Stomach smooth muscle (tissue), 2 donors: ENCODE results near the gene COA1.
"Not testable (repeated sequence)": the region's sequence is repeated elsewhere in the genome, so short reads cannot be mapped to it uniquely, and the experiment has no call there.

ENCODE experiments used
- H3K27ac ChIP-seq: one replicate; pipeline ENCODE4 v1.7.0; 2013; ENCODE audit warnings: mild to moderate bottlenecking, low read length, inconsistent platforms
- H3K27me3 ChIP-seq, 2 donors: one replicate each; pipeline ENCODE4 v1.7.0; 2013; ENCODE audit warnings: low read length in 2 of 2; ENCODE audit not compliant: insufficient read depth in 2 of 2, control insufficient read depth in 1 of 2
- H3K36me3 ChIP-seq, 2 donors: one replicate each; pipeline ENCODE4 v1.7.0; 2013; ENCODE audit warnings: low read length in 2 of 2; ENCODE audit not compliant: control insufficient read depth in 2 of 2, insufficient read depth in 2 of 2
- H3K4me1 ChIP-seq: one replicate; pipeline ENCODE4 v1.7.0; 2013; ENCODE audit warnings: low read length; ENCODE audit not compliant: control insufficient read depth, insufficient read depth
- H3K4me3 ChIP-seq, 2 donors: one replicate each; pipeline ENCODE4 v1.7.0; 2013; ENCODE audit warnings: low read length in 2 of 2
- H3K9ac ChIP-seq, 2 donors: one replicate each; pipeline ENCODE4 v1.7.0; 2013; ENCODE audit warnings: low read length in 2 of 2, mild to moderate bottlenecking in 1 of 2
- H3K9me3 ChIP-seq, 2 donors: one replicate each; pipeline ENCODE4 v1.7.0; 2013; ENCODE audit warnings: low read length in 2 of 2; ENCODE audit not compliant: control insufficient read depth in 2 of 2
- donor health status: healthy.
- donor health status: Pancreatic carcinoma.

Gene COA1

GRCh38 chr7:43747328-43748105 lies 18.2 kb upstream of the COA1 start:
- H3K9ac ChIP-seq = no peak overlapping the region
- H3K27ac ChIP-seq = no peak overlapping the region
- no peaks in the 10 kb centered on the region for H3K4me1 ChIP-seq
- H3K9me3 ChIP-seq = no peaks in the 10 kb centered on the region
- no peaks in the 10 kb centered on the region for H3K36me3 ChIP-seq
- no peak overlapping the region for H3K4me3 ChIP-seq
- H3K27me3 ChIP-seq = no peaks in the 10 kb centered on the region

DNA sequence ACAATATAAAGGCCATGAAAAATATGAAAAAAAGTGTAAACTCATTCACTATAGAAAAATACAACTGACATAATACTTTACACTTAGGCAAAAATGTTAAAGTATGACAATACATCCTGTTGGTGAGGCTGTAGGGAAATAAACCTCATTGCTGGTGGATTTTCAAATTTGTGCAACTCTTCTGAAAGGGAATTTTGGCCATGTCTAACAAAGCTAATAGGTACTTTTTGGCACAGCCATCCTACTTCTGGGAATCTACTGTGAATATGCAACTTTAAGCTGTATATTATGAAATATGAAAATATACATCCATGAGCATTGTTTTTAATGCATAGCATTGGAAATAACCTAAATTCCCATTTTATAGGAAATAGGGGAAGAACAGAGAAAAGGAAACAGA lies 13.4 kb upstream of the COA1 start:
- no peak overlapping the region for H3K9ac ChIP-seq
- no peaks in the 10 kb centered on the region for H3K36me3 ChIP-seq
- no peaks in the 10 kb centered on the region for H3K4me1 ChIP-seq
- no peak overlapping the region for H3K27ac ChIP-seq
- no peaks in the 10 kb centered on the region for H3K9me3 ChIP-seq
- H3K4me3 ChIP-seq = no peak overlapping the region
- no peaks in the 10 kb centered on the region for H3K27me3 ChIP-seq

GRCh38 chr7:43737467-43738127 lies 8.3 kb upstream of the COA1 start:
- Histone ChIP-seq H3K4me1 (no peaks in the 10 kb centered on the region), H3K27me3 (no peaks in the 10 kb centered on the region), H3K4me3 (no peak overlapping the region), H3K9me3 (no peaks in the 10 kb centered on the region), H3K27ac (no peak overlapping the region), H3K9ac (no peak overlapping the region), H3K36me3 (no peaks in the 10 kb centered on the region)

- H3K4me3 ChIP-seq = no peak overlapping the region
- H3K9me3 ChIP-seq = no peaks in the 10 kb centered on the region
- H3K27me3 ChIP-seq = no peaks in the 10 kb centered on the region
- H3K9ac ChIP-seq = no peak overlapping the region
- H3K4me1 ChIP-seq = no peaks in the 10 kb centered on the region
- no peak overlapping the region for H3K27ac ChIP-seq
- no peaks in the 10 kb centered on the region for H3K36me3 ChIP-seq
These were observed 6.7 kb upstream of the COA1 start for GRCh38 chr7:43735802-43736603.

DNA sequence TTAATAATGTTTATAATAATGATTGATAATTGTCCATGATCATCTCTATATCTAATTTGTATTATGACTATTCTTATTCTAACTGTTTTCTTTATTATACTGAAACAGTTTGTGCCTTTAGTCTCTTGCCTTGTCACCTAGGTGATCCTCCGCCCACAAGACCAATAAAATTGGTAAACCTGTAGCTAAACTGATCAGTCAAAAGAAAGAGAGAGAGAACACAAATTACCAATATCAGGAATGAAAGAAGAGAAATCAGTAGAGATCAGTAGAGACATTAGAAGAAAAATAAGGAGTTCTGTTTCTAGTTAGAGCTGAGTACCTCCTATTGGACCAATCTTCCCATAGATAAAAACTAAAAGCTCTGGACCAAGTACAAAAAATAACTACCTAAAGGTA lies 6.1 kb upstream of the COA1 start:
- H3K27ac ChIP-seq = no peak overlapping the region
- H3K4me1 ChIP-seq = no peaks in the 10 kb centered on the region
- no peaks in the 10 kb centered on the region for H3K36me3 ChIP-seq
- no peaks in the 10 kb centered on the region for H3K27me3 ChIP-seq
- H3K4me3 ChIP-seq = no peak overlapping the region
- no peaks in the 10 kb centered on the region for H3K9me3 ChIP-seq
- no peak overlapping the region for H3K9ac ChIP-seq

GRCh38 chr7:43734575-43735332 lies 5.4 kb upstream of the COA1 start:
- H3K36me3 ChIP-seq, H3K4me1 ChIP-seq, H3K27me3 ChIP-seq, H3K4me3 ChIP-seq, H3K27ac ChIP-seq, H3K9me3 ChIP-seq, H3K9ac ChIP-seq: not testable (repeated sequence)

DNA sequence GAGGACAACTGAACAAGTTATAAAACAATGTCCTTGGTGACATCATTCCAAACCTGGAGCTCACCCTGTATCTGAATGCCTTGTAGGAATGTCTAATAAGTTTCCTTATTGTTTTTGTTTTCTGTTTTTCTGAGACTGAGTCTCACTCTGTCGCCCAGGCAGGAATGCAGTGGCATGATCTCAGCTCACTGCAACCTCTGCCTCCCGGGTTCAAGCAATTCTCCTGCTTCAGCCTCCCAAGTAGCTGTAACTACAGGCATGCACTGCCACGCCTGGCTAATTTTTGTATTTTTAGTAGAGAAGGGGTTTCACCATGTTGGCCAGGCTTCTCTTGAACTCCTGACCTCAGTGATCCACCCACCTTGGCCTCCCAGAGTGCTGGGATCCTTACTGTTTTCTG lies 2.2 kb upstream of the COA1 start:
- H3K9me3 ChIP-seq, H3K27ac ChIP-seq, H3K36me3 ChIP-seq, H3K4me1 ChIP-seq, H3K4me3 ChIP-seq, H3K27me3 ChIP-seq, H3K9ac ChIP-seq: not testable (repeated sequence)

GRCh38 chr7:43729924-43730248 lies 563 bp upstream of the COA1 start:
- Histone ChIP-seq H3K4me3 (peak overlapping the region; percentile 83 to 90), H3K4me1 (peaks cover 3% of the 10 kb centered on the region), H3K9ac (peak overlapping the region; percentile 79 to 92), H3K36me3 (no peaks in the 10 kb centered on the region), H3K27ac (peak overlapping the region; percentile 77), H3K9me3 (no peaks in the 10 kb centered on the region), H3K27me3 (no peaks in the 10 kb centered on the region)

DNA sequence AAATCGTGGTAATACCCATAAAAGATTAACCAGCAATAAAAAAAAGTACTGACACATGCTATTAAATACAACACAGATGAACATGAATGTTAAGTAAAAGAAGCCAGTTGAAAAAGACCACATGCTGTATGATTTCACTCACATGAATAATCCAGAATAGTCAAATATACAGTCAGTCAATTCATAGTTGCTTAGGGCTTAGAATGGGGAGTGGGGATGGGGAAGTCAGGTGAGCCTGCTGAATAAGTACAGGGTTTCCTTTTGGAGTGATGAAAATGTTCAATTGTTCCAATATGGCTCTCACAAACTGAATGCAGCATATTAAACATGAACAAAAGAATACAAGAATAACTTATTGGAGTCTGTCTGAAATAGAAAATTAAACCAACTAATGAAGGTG lies 1.8 kb downstream of the COA1 start:
- H3K4me1 ChIP-seq = peaks cover 3% of the 10 kb centered on the region

GRCh38 chr7:43727003-43727402 lies 2.3 kb downstream of the COA1 start:
- no peak overlapping the region for H3K4me3 ChIP-seq
- H3K27me3 ChIP-seq = no peaks in the 10 kb centered on the region
- no peaks in the 10 kb centered on the region for H3K36me3 ChIP-seq
- H3K9ac ChIP-seq = no peak overlapping the region
- no peaks in the 10 kb centered on the region for H3K9me3 ChIP-seq
- no peak overlapping the region for H3K27ac ChIP-seq
- peaks cover 3% of the 10 kb centered on the region for H3K4me1 ChIP-seq

More for the DNA sequence above, 1.8 kb downstream of the COA1 start:
- Histone ChIP-seq H3K9me3 (no peaks in the 10 kb centered on the region), H3K9ac (no peak overlapping the region), H3K27me3 (no peaks in the 10 kb centered on the region), H3K27ac (no peak overlapping the region), H3K36me3 (no peaks in the 10 kb centered on the region), H3K4me3 (no peak overlapping the region)
